ENCODE measurements around the gene CTRL. TPM values are rescaled to one million over a fixed set of nuclear protein-coding genes. Genes with fewer than 3 reads are reported as not detected.

The CTRL gene
- total RNA-seq, 2 donors from 2014 or later, result 0.64 to 2.2 TPM

DNA sequence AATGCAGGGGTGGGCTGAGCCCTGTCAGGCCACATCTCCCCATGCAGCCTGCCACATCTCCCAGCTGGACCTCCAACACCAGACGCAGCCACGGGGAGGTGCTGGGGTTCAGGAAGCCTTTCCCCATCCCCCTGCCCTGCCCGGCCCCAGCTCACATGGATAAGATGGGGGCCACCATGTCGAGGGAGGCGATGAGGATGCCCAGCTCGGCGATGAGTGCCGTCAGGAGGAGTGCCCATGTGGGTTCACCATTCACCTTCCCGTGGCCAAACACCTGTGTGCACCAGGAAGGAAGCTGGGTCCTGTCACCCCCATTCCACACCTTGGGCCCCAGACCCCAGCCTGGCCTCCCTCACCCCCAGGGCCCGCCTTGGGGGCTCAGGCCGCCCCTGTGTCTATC, 18.0 kb upstream of the CTRL start:
- Histone ChIP-seq H3K9ac (ENCODE audit: low read depth in 2 of 2, low read length in 2 of 2) (no peak overlapping the region), H3K27ac (no peak overlapping the region), H3K27me3 (no peaks in the 10 kb centered on the region), H3K4me3 (no peak overlapping the region), H3K36me3 (peaks cover 4% of the 10 kb centered on the region), H3K4me1 (no peaks in the 10 kb centered on the region), H3K9me3 (no peaks in the 10 kb centered on the region)
- intact Hi-C loops (cut with DNase I), result no loop called here
- TF ChIP-seq, protein P1, sequence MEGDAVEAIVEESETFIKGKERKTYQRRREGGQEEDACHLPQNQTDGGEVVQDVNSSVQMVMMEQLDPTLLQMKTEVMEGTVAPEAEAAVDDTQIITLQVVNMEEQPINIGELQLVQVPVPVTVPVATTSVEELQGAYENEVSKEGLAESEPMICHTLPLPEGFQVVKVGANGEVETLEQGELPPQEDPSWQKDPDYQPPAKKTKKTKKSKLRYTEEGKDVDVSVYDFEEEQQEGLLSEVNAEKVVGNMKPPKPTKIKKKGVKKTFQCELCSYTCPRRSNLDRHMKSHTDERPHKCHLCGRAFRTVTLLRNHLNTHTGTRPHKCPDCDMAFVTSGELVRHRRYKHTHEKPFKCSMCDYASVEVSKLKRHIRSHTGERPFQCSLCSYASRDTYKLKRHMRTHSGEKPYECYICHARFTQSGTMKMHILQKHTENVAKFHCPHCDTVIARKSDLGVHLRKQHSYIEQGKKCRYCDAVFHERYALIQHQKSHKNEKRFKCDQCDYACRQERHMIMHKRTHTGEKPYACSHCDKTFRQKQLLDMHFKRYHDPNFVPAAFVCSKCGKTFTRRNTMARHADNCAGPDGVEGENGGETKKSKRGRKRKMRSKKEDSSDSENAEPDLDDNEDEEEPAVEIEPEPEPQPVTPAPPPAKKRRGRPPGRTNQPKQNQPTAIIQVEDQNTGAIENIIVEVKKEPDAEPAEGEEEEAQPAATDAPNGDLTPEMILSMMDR (IDR thresholded peaks at IDR 0.05), result no peak
- DNase-seq, result no peak

DNA sequence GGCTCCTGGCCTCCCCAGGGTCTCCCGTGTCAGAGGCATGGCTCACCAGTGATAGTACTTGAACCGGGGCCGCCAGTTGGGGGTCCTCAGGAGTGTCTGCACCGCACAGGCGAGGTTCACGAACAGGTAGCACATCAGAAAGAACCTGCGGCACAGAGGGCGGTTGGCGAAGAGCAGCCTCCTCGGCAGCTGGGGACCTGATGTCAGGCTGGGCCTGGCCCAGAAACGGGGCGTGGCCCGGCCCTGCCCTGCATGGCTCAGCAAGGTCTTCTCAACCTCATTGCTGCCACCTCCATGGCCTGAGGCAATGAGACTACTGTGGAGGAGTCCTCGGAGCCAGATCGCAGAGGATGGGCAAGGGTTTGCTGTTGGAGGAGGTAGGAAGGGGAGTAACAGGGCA, 16.4 kb upstream of the CTRL start:
- Histone ChIP-seq H3K36me3 (peaks cover 4% of the 10 kb centered on the region), H3K9ac (ENCODE audit: low read depth in 2 of 2, low read length in 2 of 2) (no peak overlapping the region), H3K27me3 (no peaks in the 10 kb centered on the region), H3K4me1 (no peaks in the 10 kb centered on the region), H3K4me3 (no peak overlapping the region), H3K27ac (no peak overlapping the region), H3K9me3 (no peaks in the 10 kb centered on the region)
- no peak for DNase-seq
- TF ChIP-seq, protein P1 (IDR thresholded peaks at IDR 0.05), result no peak
- intact Hi-C loops (cut with DNase I), result no loop called here

DNA sequence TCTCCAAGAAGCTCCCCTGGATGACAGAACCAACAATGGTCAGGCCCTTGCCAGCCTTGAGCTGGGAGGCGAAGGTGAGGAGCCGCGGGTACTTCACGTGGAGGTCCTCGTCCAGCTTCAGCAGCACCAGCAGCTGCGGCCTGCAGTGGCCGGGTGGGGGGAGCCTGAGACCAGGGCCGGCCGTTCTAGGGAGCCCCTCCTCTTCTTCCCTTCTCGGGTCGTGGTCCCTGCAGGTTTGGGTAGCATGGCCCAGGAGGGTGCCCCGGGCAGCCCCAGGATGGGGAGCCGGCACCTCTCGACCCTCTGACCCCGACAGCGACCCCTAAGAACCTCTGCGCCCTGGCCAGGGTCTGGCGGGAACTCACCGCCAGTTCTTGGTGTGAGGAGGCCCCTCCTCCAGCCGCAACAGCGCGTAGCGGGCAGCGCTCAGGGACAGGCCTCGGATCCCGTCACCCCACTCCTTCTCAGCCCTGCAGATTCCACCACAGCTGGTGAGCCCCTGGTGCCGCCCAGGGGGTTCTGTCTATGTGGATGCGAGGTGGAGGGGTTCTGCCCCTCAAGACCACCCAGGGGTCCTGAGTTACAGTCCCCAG, 15.4 kb upstream of the CTRL start:
- intact Hi-C loops (cut with DNase I), result no loop called here
- no peaks in the 10 kb centered on the region for H3K4me1 ChIP-seq
- no peak overlapping the region for H3K27ac ChIP-seq
- DNase-seq, result no peak
- peaks cover 4% of the 10 kb centered on the region for H3K36me3 ChIP-seq
- TF ChIP-seq, protein P1 (IDR thresholded peaks at IDR 0.05), result no peak
- no peaks in the 10 kb centered on the region for H3K9me3 ChIP-seq
- no peak overlapping the region for H3K9ac ChIP-seq (ENCODE audit: low read depth in 2 of 2, low read length in 2 of 2)
- H3K27me3 ChIP-seq, result no peaks in the 10 kb centered on the region
- no peak overlapping the region for H3K4me3 ChIP-seq

DNA sequence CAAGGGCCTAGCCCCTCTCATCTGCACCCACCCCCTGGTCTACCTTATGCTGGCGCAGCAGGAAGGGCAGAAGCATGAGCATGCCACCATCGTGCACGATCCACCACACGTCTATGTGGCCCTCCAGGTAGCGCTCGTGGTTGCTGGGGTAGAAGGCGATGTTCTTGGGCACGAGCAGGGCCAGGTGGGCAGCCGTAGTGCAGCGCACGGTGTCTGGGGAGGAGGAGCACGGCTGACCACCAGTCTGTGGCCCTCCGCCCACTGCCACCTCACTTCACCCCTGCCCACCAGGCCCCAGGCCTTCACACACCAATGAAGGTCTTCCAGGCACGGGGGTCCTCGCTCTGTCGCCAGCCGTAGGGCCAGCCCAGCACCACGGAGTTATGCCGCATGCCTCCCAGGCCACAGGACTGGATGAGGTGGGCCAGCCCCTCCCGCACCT, 14.5 kb upstream of the CTRL start:
- Histone ChIP-seq H3K4me1 (no peaks in the 10 kb centered on the region), H3K9me3 (no peaks in the 10 kb centered on the region), H3K36me3 (peaks cover 4% of the 10 kb centered on the region), H3K27ac (no peak overlapping the region), H3K9ac (ENCODE audit: low read depth in 2 of 2, low read length in 2 of 2) (no peak overlapping the region), H3K27me3 (no peaks in the 10 kb centered on the region), H3K4me3 (no peak overlapping the region)
- DNase-seq, result no peak
- intact Hi-C loops (cut with DNase I), result no loop called here
- TF ChIP-seq, protein P1 (IDR thresholded peaks at IDR 0.05), result no peak

DNA sequence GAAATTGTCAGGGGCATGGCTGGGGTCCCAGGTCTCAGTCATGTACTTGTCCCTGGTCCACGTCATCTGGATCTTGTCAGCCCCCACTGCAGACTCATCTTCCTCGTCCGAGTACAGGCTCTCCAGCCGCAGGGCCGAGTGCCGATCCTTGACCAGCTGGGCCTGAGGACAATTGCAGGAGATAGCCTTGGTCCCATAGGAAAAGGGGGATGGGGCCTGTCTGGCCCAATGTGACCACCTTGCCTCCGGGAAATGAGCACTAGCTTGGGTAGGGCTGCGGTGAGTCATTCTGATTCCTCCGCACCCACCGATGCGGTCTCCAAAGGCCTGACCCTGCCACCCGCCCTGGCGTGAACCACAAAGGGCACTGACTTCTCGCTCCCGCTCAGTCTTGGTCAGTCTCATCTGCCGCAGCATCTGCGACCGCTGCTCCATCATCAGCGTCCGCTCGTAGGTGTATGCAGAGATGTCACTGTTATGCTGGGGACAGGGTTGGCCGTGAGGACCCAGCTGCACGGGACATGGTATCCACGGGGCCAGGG, 13.8 kb upstream of the CTRL start:
- Histone ChIP-seq H3K36me3 (peaks cover 4% of the 10 kb centered on the region), H3K9ac (ENCODE audit: low read depth in 2 of 2, low read length in 2 of 2) (no peak overlapping the region)

More for the DNA sequence above, 13.8 kb upstream of the CTRL start:
- no peaks in the 10 kb centered on the region for H3K4me1 ChIP-seq
- intact Hi-C loops (cut with DNase I), result no loop called here
- H3K4me3 ChIP-seq, result no peak overlapping the region
- H3K9me3 ChIP-seq, result no peaks in the 10 kb centered on the region
- no peak for DNase-seq
- H3K27ac ChIP-seq, result no peak overlapping the region
- no peaks in the 10 kb centered on the region for H3K27me3 ChIP-seq
- TF ChIP-seq, protein P1 (IDR thresholded peaks at IDR 0.05), result no peak

All from colonic mucosa (tissue), 4 donors.